ENCODE measurements around the gene MEIKIN.

GRCh38 chr5:131977212-131977604, 31.7 kb upstream of the MEIKIN start:
- TF ChIP-seq CTCF (IDR thresholded peaks at IDR 0.05) = no peak
- TF ChIP-seq POLR2A (IDR thresholded peaks at IDR 0.05) = no peak

All from uterus (tissue), 2 donors.